HG03159 (cell line): ENCODE results near the gene NCAN.
"Not testable (repeated sequence)": the region's sequence is repeated elsewhere in the genome, so short reads cannot be mapped to it uniquely, and the experiment has no call there.

ENCODE experiments used
- ATAC-seq: cut with Tn5 transposase; IDR thresholded peaks from one replicate; pipeline ENCODE4 v1.9.1; 2021; ENCODE audit warnings: mild to moderate bottlenecking, moderate library complexity; ENCODE audit not compliant: unreplicated experiment

The NCAN gene

DNA sequence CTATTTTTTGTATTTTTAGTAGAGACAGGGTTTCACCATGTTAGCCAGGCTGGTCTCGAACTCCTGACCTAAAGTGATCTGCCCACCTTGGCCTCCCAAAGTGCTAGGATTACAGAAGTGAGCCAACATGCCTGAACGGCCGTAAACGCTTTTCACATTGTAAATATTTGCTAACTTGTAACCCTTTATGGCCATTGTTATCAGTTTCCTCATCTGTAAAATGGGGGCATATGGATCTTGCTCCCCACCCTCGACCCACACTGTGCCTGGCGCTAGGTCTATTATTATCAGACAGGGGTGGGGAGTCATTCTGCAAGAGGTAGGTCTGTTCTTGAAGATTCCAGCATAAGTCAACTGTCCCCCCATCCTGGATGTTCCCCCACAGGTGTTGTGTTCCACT lies 11.9 kb downstream of the NCAN start:
- ATAC-seq = no peak

DNA sequence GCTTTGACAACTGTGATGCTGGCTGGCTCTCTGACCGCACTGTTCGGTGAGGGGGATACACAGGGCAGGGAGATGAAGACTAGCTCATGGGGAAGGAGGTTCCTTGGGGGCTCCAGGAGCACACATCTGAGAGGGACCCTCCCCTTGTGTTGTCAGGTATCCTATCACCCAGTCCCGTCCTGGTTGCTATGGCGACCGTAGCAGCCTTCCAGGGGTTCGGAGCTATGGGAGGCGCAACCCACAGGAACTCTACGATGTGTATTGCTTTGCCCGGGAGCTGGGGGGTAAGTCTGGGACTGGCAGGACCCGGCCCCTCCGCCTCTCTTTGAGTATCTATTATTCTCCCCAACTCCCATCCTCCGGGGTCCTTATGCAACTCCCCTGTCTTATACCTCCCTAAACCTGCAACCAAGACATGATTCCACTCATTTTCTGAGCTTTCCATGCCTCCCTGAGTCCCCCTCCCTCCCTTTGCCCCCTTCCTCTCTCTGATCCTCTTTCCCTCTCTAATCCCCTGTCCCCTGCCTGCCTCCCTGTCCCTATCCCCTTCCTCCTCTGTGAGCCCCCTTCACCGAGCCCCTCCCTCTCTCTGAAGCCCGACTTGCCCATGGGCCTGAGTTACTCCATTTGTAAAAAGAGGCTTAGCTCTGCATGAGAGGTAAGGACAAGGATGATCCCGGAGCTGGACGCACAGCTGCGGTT lies 12.5 kb downstream of the NCAN start:
- no peak for ATAC-seq

DNA sequence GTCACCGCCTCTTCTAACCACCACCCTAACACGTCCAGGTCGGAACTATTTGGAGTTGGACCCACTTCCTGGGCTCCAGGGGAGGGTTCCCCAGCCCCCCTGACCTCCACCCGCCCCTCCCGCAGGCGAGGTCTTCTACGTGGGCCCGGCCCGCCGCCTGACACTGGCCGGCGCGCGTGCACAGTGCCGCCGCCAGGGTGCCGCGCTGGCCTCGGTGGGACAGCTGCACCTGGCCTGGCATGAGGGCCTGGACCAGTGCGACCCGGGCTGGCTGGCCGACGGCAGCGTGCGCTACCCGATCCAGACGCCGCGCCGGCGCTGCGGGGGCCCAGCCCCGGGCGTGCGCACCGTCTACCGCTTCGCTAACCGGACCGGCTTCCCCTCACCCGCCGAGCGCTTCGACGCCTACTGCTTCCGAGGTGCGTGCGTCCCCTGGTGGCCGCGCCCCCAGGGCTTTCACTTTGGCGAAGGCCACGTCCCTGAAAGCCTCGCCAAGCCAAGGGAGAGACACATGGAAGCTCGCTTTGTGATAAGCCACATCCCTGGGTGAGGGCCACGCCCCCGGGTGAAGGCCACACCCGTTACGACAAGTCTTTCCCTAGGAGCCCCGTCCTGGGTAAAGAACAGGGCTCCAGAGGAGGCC lies 13.2 kb downstream of the NCAN start:
- ATAC-seq = peak; percentile 54

DNA sequence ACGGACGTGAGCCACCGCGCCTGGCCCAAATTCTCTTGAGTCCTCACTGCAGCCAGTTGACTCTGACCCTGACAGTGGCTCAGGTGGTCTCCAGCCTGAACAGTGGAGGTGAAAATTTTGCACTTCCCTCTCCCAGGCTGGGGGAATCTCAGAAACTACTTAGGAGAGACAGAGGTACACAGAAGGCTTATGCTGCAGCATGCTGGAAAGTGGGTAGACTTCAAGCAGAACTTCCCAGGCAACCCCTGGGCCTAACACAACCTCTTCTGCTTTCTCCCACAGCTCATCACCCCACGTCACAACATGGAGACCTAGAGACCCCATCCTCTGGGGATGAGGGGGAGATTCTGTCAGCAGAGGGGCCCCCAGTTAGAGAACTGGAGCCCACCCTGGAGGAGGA lies 14.4 kb downstream of the NCAN start:
- ATAC-seq = no peak

DNA sequence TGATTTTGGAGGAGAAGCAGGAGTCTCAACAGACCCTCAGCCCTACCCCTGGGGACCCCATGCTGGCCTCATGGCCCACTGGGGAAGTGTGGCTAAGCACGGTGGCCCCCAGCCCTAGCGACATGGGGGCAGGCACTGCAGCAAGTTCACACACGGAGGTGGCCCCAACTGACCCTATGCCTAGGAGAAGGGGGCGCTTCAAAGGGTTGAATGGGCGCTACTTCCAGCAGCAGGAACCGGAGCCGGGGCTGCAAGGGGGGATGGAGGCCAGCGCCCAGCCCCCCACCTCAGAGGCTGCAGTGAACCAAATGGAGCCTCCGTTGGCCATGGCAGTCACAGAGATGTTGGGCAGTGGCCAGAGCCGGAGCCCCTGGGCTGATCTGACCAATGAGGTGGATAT lies 14.9 kb downstream of the NCAN start:
- no peak for ATAC-seq

DNA sequence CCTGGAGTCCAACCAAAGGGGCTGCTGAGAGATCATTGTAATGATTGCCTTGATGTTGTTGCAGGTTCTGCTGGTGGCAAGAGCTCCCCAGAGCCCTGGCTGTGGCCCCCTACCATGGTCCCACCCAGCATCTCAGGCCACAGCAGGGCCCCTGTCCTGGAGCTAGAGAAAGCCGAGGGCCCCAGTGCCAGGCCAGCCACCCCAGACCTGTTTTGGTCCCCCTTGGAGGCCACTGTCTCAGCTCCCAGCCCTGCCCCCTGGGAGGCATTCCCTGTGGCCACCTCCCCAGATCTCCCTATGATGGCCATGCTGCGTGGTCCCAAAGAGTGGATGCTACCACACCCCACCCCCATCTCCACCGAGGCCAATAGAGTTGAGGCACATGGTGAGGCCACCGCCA lies 15.5 kb downstream of the NCAN start:
- ATAC-seq = no peak

DNA sequence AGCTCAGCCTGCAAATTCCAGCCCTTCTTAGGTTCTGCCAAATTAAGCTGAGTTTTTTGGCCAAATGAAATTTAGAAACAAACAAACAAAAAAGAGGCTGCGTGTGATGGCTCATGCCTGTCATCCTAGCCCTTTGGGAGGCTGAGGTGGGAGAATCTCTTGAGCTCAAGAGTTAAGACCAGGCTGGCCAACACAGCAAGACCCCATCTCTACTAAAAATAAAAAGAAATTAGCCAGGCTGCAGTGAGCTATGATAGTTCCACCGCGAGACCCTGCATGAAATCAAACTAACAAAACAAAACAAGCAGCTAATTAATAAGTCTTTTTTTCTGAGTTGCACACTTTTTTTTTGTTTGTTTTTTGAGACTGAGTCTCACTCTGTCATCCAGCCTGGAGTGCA lies 17.9 kb downstream of the NCAN start:
- ATAC-seq = no peak

DNA sequence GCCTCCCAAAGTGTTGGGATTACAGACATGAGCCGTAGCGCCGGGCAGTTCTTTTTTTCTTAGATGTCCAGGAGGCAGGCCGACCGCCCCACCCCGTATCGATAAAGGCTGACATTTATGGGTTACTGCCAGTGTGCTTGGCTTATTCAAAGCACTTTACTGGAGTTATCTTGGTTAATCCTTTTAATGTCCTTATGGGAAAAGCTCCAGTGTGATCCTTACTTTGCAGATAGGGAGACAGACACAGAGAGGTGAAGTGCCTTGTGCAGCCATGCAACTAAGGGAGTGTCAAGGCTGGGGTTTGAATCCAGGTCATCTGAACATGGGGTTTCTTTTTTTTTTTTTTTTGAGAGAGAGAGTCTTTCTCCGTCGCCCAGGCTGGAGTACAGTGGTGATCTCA lies 19.2 kb downstream of the NCAN start:
- ATAC-seq = no peak

DNA sequence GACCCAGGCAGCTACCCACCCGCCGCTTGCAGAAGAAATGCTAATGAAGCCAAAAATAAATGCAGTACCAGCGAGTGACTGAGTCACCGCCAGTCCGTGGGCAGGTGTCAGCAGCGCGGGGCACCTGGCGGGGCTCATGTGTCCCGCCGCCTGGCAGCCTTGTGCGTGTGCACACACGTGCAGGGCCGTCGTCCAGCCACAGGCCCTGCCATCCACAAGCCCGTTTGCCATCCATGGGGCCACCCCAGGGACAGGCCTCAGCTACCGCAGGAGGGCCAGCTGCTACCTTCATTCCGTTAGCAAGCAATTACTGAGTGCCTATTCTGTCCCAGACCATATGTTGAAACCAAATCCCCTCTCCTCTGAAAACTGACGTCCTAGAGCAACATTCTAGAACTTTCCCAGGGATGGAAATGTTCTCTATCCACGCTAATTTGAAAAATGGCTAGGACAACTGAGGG lies 20.5 kb downstream of the NCAN start:
- ATAC-seq = no peak

DNA sequence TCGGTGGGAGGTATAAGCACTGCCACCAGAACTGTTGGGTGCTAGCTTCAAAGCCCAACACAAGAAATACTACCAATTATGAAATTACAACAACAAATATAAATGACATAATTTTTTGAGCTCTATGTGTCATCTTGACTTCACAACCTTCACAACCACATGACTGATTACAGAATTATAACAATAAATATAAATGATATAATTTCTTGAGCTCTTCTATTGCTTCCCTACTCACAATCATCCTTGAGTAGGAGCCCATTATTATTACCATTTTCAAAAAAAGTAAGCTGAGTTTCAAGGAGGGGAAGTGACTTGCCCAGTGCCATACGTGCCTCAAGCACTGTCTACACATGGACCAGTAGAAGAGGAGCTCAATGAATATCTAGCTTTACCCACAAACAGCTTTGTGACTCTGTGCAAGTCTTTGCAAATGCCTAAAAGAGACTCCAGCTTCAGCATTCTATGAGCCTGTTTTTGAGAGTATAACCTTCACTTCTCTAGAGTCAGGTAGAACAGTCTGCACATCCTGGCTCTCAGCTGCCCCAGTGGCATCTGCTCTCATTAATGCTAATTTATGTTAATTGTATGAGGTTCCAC lies 22.6 kb downstream of the NCAN start:
- no peak for ATAC-seq

DNA sequence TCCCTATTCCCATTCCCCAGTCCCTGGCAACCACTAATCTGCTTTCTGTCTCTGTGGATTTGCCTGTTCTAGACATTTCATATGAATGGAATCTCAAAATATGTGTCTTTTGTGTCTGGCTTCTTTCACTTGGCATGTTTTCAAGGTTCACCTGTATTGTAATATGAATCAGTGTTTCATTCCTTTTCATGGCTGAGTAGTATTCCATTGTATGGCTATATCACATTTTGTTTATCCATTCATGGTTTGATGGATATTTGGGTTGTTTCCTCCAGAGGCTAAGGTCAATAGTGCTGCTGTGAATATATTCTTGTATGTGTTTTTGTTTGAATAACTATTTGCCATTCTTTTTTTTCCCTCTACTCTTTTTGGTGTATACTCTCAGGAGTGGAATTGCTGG lies 24.4 kb downstream of the NCAN start:
- ATAC-seq = no peak

DNA sequence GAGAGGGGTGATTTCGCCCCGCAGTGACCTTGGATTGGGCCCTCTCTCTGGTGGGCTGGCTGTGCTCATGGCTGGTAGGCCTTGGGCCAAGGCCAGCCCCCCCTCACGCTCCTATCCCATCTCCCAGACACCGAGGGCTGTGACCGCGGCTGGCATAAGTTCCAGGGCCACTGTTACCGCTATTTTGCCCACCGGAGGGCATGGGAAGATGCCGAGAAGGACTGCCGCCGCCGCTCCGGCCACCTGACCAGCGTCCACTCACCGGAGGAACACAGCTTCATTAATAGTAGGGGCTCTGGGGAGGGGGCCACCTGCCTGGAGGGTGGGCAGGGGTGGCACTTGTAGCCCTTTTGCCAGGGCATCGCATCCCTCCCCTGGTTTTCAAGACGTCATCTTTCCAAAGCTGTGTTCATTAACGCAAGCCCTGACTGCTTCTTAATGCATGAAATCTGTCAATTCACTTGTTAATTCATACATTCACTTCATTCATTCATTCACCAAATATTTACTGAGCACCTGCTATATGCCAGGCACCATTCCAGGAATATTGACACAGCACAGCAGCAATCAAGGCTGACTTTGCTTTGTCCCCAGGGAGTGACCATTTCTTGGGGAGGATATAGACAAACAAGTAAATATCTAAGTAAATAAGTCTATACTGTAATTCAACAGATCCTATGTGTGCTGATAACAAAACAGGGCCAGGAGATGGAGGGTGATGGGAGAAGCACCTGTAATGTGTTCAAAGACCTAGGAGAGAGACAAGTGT lies 26.6 kb downstream of the NCAN start:
- no peak for ATAC-seq

DNA sequence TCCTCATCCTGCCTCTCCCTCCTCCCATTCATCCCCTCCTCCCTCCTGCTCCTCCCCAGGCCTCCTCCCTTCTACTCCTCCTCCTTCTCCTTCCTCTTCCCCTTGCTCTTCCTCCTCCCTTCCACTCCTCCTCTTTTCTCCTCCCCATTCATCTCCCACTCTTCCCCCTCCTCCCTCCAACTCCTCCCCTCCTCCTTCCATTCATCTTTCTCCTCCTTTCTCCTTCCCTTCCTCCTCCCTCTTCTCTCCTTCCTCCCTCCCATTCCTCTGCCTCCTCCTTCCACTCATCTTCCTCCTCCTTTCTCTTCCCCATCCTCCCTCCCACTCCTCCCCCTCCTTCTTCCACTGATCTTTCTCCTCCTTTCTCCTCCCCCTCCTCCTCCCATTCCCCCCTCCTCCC lies 27.9 kb downstream of the NCAN start:
- ATAC-seq = no peak

DNA sequence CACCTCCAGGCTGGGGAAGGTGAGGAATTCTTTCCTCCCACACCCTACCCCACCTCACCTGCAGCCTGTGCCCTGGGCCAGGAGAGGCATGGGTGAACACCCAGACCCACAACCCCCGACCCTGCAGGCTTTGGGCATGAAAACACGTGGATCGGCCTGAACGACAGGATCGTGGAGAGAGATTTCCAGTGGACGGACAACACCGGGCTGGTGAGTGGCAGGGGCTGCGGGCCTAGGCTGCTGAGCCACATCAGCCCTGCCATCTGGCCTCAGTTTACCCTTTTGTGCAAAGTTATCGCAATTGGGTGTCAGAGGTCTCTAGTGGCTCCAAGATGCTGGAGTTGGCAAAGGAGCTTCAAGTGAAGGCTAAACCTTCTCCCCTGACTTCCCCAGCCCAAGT lies 28.7 kb downstream of the NCAN start:
- no peak for ATAC-seq

DNA sequence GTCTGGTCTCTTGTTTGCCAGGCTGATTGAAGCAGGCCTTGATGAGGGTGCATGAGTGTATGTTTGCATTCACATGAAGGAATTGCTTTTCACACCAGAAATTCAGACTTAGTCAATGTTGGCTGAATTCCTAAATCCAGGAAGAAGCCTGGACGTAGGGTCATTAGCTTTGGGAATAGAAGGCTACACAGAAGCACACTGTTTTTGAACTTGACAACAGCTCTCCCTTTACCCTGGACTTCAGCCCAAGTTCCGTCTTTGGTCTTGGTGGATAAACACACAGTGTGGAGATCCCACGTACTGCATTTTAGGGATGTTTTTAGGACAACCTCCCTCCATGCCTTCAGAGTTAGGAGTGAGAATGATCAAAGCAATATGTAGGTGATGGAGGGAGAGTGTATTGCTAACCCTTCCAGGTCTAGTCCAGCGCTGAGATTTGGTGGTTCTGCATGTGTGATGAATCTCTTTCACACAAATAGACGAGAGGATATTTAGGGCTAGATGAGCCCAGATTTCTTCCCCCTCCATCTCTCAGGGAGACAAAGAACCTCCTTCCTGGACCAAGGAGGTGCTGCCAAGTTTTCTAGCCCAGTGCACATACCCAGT lies 38.5 kb downstream of the NCAN start:
- no peak for ATAC-seq

DNA sequence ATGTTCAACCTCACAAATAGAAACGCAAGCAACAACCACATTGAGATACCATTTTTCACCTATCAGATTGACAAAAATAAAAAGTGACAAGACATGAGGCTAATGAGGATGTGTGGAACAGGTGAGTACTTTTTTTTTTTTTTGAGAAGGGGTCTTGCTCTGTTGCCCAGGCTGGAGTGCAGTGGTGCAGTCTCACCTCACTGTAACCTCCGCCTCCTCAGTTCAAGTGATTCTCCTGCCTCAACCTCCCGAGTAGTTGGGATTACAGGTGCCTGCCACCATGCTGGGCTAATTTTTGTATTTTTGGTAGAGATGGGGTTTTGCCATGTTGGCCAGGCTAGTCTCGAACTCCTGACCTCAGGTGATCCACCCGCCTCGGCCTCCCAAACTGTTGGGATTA lies 41.7 kb downstream of the NCAN start:
- ATAC-seq = not testable (repeated sequence)

DNA sequence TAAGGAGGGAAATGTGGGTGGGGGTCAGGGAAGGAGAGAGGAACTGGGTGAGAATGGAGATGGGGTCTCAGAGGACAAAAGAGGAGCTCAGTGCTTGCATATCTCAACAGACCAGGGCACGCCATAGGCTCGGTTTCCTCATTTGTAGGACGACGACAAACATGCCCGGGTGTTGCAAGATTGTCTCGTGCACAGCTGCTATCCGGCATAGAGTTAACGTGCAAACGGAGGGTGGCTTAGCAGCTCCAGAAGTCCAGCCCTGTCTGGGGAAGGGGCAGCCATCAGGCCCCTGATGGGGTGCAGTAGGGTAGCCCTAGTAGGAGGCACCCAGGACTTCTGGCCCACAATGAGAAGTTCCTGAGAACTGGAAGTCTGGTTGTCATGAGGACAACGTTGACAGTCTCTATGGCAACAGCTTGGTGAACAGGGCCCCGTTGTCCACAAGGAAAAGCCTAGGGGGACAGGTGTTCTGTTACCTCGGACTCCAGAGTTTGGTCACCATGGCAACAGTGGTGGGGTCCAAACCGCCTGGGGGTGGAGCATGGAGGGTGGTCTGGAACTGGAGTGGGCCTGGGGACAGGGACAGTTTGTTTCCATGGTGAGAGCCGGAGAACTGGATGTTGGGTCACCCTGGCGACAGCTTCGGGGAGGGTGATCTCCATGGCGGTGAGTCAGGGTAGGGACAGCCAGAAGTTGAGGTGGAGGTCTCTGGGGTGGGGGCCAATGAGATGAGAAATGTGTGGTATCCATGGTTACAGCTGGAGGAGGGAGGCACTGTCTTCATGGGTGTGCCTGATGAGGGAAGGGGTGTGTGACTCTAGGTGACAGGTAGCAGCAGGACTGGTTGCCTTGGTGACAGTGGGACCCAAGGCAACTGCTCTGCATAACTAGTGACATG lies 44.6 kb downstream of the NCAN start:
- ATAC-seq = no peak

DNA sequence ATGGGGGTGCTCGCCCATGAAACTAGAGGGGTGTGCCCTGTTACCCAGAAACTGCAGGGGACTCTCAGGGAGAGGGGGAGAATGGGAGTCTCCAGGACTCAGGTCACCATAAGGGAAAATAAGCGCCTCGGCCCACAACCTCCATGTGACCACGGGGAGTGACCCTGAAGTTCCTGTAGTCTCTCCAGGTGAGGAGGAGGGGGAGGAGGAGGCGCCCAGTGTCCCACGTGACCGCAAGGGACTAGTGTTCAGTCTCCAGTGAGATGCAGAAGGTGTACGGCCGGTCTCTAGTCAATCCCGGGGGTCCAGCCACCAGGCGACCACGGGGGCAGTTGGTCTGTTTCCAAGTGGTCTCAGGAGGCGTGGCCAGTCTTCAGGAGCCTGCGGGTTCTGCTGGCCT lies 45.4 kb downstream of the NCAN start:
- ATAC-seq = no peak

DNA sequence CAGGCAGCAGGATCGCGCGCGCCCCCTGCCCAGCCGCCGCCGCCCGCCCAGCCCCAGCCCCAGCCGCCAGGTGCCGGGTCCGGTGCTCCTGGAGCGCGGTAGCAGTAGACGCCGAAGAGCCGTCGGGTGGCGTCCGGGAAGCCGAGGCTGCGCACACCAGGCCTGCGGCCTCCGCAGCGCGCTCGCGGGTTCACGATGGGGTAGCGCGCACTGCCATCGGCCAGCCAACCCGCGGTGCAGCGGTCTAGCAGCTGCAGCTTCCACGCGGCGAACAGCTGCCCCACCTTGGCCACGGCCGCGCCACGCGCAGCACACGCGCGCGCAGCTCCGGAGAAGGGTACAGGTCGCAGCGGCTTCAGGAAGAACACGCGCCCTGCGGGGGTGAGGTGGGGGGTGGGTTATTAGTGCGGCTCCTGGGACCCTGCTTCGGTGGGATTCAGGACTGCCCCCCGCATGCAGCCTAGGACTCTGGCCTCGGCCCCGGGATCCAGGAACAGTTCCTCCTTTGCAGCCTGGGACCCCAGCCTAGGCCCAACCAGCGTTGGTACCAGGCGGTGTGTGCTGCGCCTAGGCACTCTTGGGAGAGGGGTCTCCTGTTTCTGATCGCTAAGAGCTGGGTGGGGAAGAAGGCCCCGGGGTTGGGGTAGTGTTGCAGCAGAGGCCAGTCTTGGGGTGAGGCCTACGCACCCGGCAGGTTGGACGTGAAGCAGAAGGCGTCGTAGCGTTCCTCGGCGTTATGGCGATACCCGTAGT lies 46.3 kb downstream of the NCAN start:
- no peak for ATAC-seq
